Astrocyte of the cerebellum (primary cell): ENCODE data around the gene F2RL1.
"Not testable (repeated sequence)": the region's sequence is repeated elsewhere in the genome, so short reads cannot be mapped to it uniquely, and the experiment has no call there.

Experiments used
- DNase-seq: peaks from one replicate; pipeline ENCODE4 v3.0.0-alpha.2; 2011; ENCODE audit warnings: low read depth
- H3K4me3 ChIP-seq: 2 replicates; pipeline ENCODE4 v1.5.1; 2011; ENCODE audit warnings: mild to moderate bottlenecking, low read depth, low read length, moderate library complexity
- CTCF ChIP-seq: IDR thresholded peaks from 2 replicates; pipeline ENCODE4 v1.5.1; 2012; ENCODE audit warnings: low read length, low read depth, moderate library complexity, mild to moderate bottlenecking; ENCODE audit errors: missing control alignments
- in situ Hi-C: cut with HindIII; loops from 2 replicates; pipeline ENCODE4 v1.10.0; 2017; ENCODE audit warnings: low sequenced_read_pairs

The F2RL1 gene

GRCh38 chr5:76805821-76806505 lies 12.9 kb upstream of the F2RL1 start:
- in situ Hi-C loops: no loop called here
- TF ChIP-seq CTCF: no peak
- no peak overlapping the region for H3K4me3 ChIP-seq
- peak; percentile 91 for DNase-seq

GRCh38 chr5:76807296-76807695 lies 11.5 kb upstream of the F2RL1 start:
- no peak for TF ChIP-seq CTCF
- H3K4me3 ChIP-seq: no peak overlapping the region
- in situ Hi-C loops: no loop called here
- peak; percentile 75 for DNase-seq

- DNase-seq: no peak
- TF ChIP-seq CTCF: no peak
- no peak overlapping the region for H3K4me3 ChIP-seq
- in situ Hi-C loops: no loop called here
Measured at GRCh38 chr5:76808141-76808691, 10.6 kb upstream of the F2RL1 start.

- no peak for DNase-seq
- no peak overlapping the region for H3K4me3 ChIP-seq
- in situ Hi-C loops: no loop called here
- no peak for TF ChIP-seq CTCF
Measured at GRCh38 chr5:76809141-76809540, 9.7 kb upstream of the F2RL1 start.

- H3K4me3 ChIP-seq: no peak overlapping the region
- no peak for DNase-seq
- in situ Hi-C loops: no loop called here
- no peak for TF ChIP-seq CTCF
Measured at GRCh38 chr5:76810236-76810635, 8.6 kb upstream of the F2RL1 start.

GRCh38 chr5:76811214-76811613 lies 7.6 kb upstream of the F2RL1 start:
- no peak for DNase-seq
- no peak for TF ChIP-seq CTCF
- in situ Hi-C loops: no loop called here
- H3K4me3 ChIP-seq: no peak overlapping the region

GRCh38 chr5:76812209-76812608 lies 6.6 kb upstream of the F2RL1 start:
- in situ Hi-C loops, H3K4me3 ChIP-seq, DNase-seq: not testable (repeated sequence)
